ENCODE measurements around the gene SEMA6D.

- no peak for TF ChIP-seq CTCF (IDR thresholded peaks at IDR 0.05)
- TF ChIP-seq REST (IDR thresholded peaks at IDR 0.05; ENCODE audit: insufficient read depth in 1 of 2, low read depth in 2 of 2, low read length in 1 of 2): no peak
- TF ChIP-seq TCF7L2 (IDR thresholded peaks at IDR 0.05; ENCODE audit: low read depth, low read length): no peak
- no peak for TF ChIP-seq POLR2AphosphoS5 (IDR thresholded peaks at IDR 0.05; ENCODE audit: low read depth, low read length)
Measured at GRCh38 chr15:47755941-47756340, 38.6 kb downstream of the SEMA6D start.

Data from Panc1 (cell line).